ENCODE measurements around the gene ISLR2.

DNA sequence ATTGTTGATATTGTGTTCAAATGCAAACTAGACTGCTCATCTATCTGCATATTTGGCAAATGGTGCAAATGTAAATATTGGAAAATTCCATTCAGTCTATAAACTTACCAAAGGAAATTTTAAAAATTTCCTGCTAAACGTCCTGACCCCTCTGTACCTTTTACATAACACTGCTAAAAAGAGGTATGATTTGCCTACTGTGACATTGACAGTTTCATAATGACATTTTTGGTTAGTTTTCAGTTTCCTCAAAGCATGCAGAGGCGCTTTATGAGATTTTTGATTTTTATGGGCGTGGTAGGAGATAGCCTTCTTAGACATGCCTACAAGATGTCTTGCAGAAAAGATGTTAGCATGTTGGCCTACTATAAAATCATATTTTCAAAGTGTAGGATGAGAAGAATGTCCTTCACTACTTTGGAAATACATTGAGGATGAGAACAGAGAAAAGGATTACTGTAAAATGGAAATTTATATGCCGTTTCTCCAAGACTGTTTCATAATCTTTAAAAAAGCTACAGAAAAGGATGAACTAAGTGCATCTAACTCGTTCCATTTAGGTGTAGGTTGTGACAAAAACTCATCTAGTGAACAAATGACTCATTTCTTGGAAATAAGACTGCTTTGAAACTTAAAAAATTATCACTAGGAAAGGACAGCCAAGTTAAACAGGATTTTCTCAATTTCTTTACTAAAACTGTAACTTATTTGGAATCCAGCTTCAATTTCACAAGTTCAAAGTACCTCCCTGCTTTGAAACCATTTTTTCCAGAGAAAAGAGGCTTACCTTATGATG is 28.7 kb downstream of the ISLR2 start:
- TF ChIP-seq, protein P1, sequence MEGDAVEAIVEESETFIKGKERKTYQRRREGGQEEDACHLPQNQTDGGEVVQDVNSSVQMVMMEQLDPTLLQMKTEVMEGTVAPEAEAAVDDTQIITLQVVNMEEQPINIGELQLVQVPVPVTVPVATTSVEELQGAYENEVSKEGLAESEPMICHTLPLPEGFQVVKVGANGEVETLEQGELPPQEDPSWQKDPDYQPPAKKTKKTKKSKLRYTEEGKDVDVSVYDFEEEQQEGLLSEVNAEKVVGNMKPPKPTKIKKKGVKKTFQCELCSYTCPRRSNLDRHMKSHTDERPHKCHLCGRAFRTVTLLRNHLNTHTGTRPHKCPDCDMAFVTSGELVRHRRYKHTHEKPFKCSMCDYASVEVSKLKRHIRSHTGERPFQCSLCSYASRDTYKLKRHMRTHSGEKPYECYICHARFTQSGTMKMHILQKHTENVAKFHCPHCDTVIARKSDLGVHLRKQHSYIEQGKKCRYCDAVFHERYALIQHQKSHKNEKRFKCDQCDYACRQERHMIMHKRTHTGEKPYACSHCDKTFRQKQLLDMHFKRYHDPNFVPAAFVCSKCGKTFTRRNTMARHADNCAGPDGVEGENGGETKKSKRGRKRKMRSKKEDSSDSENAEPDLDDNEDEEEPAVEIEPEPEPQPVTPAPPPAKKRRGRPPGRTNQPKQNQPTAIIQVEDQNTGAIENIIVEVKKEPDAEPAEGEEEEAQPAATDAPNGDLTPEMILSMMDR (IDR thresholded peaks at IDR 0.05): no peak
- no peak for TF ChIP-seq POLR2A (IDR thresholded peaks at IDR 0.05)
- no peak for TF ChIP-seq POLR2AphosphoS5 (IDR thresholded peaks at IDR 0.05)
- no peak for TF ChIP-seq EP300 (IDR thresholded peaks at IDR 0.05)

Data from stomach (tissue), 4 donors.